ENCODE data around the gene PRCD.

DNA sequence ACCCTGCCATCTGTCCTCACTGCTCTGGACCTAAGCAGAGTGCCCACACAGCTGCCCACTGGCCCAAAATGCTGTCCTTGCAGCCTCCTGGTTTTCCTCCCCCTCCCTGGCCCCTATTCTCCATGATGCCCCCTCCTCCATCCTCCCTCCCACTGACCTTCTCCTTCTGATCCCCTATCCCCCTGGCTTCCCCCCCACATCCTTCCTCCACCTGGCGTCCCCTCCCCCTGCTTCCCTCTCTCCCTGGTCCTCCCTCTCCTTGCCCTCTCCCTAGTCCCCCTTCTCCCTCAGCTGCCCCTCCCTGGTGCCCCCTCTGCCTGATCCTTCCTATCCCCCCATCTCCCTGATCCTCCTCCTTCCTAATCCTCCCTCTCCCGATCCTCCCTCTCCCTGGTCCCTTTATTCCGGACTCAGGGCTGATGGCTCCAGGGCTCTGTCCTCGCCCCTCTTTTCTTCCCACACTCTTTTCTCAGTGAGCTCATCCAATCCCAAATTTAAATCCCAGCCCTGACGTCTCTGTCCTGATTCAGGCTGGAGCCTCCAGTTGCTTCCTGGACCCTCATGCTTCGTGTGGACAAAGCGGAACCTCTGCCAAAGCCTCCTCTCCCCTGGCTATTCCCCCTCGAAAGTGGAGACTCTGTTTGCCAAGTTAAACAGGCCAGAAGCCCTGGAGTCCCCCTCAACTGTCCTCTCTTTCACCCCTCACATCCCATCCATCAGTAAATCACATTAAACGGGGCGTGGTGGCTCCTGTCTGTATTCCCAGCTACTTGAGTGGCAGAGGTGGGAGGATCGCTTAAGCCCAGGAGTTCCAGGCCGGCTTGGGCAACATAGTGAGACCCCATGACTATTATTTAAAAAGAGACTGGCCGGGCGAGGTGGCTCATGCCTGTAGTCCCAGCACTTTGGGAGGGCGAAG, 20.5 kb upstream of the PRCD start:
- TF ChIP-seq, protein P1, sequence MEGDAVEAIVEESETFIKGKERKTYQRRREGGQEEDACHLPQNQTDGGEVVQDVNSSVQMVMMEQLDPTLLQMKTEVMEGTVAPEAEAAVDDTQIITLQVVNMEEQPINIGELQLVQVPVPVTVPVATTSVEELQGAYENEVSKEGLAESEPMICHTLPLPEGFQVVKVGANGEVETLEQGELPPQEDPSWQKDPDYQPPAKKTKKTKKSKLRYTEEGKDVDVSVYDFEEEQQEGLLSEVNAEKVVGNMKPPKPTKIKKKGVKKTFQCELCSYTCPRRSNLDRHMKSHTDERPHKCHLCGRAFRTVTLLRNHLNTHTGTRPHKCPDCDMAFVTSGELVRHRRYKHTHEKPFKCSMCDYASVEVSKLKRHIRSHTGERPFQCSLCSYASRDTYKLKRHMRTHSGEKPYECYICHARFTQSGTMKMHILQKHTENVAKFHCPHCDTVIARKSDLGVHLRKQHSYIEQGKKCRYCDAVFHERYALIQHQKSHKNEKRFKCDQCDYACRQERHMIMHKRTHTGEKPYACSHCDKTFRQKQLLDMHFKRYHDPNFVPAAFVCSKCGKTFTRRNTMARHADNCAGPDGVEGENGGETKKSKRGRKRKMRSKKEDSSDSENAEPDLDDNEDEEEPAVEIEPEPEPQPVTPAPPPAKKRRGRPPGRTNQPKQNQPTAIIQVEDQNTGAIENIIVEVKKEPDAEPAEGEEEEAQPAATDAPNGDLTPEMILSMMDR (conservative IDR thresholded peaks at IDR 0.05; ENCODE audit: low read depth, low read length): no peak
- TF ChIP-seq EZH2 (IDR thresholded peaks at IDR 0.05; ENCODE audit: low read length, unreplicated experiment) (no peak), EZH2phosphoT487 (IDR thresholded peaks at IDR 0.05; ENCODE audit: borderline replicate concordance, low read length) (no peak)

Data from PC-3 (cell line).